ENCODE measurements around the gene DNASE1L3.

GRCh38 chr3:58209933-58210332 lies 839 bp downstream of the DNASE1L3 start:
- no peak for TF ChIP-seq CTCF (IDR thresholded peaks at IDR 0.05)
- no peak for TF ChIP-seq POLR2AphosphoS5 (IDR thresholded peaks at IDR 0.05)

All from prostate gland (tissue), 2 donors.